Measurements from ENCODE around the gene NECAB3.
A peak's percentile ranks its signal among the peaks of the same experiment; 100 is the strongest.

NECAB3 gene

DNA sequence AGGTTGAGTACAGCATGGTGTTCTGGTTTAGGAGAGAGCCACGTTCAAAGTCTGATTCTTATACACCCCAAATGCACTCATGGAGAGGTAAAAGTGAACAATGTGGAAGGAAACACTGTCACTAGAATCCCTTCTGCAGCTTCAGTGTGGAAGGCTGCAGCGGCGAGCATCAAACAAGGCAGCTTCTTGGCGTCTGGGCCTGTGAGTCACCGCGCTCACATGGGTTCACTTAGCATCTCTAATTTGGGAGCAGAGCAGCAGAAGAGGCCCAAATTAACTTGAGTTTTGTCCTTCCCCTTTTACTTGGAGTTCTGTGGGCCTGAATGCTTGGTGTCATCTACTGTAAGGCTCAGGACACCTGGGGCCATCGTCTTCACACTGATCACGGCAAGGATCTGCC, 22.9 kb upstream of the NECAB3 start:
- no peak for DNase-seq (ENCODE audit: low read depth, low spot score)

DNA sequence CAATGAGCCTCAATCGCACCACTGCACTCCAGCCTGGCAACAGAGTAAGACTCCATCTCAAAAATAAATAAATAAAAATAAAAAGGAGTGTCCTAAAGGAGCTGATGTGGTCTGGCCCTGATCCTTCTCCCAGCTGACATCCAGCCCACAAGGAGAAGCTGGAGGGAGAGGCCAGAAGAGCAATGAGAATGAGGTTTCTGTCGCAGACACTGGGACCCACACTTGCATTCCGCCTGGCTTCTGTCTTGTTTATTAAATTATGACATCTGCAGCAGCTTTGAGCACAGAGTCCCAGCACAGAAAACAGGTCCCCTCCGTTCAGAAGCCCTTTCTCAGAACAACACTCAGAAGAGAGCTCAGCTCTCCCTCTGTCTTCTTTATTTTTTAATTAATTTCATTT, 22.2 kb upstream of the NECAB3 start:
- DNase-seq (ENCODE audit: low read depth, low spot score): no peak

DNA sequence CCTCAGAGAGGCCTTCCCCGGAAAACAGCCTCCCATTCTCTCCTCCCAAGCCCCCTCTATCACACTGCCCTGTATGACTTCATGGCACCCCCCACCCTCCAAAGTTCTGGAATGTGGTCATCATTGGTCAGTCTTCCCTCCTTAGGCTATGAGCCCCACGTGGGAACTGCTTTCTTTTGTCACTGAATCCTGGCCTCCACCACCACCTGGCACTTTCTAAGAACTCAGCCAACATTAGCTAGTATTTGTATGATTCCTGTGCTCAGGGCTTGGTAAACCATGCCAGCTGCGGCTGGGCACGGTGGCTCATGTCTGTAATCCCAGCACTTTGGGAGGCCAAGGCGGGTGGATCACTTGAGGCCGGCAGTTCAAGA, 20.4 kb upstream of the NECAB3 start:
- no peak for DNase-seq (ENCODE audit: low read depth, low spot score)

DNA sequence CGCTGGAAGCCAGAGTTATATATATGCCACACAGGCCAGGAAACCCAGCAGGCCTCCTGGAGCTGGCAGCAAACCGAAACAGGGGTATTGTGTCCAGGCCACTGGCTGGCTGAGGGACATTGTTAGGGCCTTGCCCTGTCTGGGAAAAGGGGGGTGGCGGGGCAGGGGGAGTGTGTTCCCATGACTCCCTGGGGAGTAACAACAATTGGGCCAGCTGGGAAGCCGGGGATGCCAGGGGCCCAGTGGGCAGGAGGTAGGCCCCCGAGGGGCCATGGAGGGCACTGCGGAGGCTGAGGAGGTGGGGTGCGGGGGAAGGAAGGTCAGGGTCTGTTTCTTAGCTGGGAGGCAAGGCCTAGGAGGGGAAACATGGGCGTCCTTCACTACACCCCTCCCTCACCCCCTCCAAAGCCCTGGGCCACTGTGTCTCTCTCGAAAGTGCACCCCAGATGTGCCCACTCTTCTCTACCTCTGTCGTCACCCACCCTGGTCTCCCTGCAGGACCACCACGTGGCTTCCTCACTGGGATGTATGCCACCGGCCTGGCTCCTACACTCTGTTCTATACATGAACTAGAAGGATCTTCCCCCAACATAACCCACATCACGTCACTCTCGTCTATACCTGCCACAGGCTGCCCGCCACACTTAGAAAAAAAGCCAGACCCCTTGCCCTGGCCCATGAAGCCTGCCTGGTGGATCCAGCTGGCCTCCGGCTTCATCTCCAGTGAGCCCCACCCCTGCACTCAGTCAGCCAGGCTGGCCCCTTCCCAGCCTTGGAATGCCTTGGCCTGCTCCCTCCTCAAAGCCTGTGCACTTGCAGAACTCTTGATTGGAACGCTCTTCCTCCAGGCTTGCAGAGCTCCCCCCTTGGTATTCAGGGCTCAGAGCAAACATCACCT, 19.8 kb upstream of the NECAB3 start:
- no peak for DNase-seq (ENCODE audit: low read depth, low spot score)

DNA sequence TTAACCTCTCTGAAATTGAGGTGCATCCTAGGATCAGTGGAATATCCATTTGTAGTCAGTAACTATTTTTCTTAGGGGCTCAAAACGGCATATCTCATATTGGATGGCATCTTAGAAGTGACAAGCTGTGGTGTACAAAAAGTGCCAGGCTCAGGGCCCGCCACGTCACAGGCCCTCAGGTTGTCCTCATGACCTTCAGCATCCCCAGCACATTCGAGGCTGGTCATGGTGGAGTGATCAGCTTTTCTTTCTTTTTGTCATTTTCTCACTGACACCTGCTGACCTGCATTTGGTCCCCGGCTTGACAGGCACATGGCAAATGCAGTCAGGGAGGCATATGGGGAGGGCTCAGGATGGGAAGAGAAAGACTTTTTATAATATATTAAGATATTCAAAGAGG, 19.1 kb upstream of the NECAB3 start:
- DNase-seq (ENCODE audit: low read depth, low spot score): no peak

DNA sequence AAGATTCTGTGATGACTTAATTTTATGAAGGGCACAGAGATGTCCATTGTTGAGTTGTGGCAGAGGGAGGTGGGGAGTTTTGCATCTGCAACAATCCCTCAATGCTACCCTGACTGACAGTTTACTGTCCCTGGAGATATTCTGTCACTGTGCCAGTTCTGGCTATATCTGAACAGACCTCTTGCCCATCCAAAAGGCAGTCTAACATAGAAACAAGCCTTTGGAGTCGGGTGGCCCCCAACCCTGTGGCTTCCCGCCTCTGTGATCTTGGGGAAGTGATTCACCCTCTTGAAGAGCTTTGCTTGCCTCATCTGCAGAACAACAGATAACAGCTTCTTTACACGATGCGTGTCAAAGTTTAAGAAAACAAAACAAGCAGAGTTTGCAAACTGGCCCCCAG, 15.7 kb upstream of the NECAB3 start:
- no peak for DNase-seq (ENCODE audit: low read depth, low spot score)

DNA sequence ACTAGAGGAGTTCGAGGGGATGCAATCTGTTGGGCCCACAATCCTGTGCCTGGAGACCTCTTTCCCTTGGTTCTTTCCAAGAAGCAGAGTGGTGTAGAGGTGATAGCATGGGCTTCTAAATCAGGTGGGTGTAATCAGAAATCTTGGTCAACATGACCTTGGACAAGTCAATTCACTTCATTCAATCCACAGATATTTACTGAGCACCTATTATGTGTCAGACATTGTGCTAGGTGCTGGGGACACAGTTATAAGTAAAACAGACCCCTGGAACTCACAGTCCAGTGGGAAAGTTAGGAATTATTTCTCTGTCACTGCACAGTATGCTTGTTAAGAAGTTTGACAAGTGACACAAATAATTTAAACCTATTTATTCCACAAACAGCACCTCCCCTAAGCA, 15.3 kb upstream of the NECAB3 start:
- no peak for DNase-seq (ENCODE audit: low read depth, low spot score)

DNA sequence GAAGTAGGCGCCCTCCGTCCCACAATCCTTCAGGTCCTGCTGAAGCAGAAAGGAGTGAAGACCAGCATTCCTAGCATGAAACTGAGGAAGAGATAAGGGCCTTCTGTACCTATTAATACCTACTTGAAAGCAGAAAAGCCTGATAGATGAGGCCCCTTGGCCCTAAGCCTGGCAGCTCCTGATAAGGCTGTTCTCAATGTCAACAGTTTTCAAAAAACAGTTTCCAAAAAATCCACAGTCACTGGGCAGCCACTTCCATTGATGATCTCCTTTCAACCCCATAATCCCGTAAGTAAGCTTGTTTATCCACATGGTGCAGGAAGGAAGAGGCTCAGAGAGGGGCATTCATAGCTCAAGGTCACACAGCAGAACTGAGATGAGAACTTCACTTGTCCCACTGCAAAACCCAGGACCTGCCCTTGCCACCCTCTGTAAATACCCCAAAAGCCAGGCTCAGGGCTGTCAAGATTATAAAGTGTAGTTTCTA, 14.8 kb upstream of the NECAB3 start:
- no peak for DNase-seq (ENCODE audit: low read depth, low spot score)

DNA sequence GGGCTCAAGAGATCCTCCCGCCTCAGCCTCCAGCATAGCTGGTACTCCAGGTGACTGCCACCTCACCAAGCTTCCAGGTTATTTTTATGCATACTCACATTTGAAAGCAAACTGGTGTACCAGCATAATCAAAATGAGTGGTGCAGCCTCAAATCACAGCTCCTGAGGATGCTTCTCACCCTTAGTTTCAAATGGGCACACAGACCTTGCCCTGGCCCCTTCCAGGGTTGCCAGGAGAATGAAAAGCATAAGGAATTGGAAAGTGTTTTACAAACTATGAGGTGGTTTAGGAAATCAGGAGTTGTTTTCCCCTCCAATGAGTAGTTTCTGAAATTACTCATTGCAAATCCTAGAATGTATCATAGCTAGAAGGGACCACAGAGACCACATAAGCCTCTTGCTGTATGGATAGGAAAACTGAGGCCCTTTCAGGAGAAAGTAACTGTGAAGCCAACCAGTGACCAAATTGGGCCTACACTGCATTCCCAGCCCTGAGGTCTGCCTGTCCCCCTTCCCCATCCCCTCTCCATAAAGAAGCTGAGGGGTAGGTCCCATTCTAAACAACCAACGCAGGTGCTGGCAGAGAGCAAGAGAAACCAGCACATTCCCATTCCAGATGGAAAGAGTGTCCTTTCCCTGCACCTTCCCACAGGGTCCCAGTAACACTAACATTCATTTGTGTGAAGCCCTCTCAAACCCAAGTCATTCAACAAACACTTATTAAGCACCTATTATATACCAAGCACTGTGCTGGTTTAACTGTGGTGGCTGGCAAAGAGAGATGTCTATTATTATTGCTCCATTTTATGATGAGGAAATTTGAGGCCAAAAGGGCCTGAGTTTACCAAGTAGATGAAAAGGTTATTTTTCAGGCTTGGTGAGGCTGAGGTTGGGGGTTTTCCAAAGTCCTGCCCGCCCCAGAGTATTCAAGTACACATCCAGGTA, 14.0 kb upstream of the NECAB3 start:
- no peak for DNase-seq (ENCODE audit: low read depth, low spot score)

DNA sequence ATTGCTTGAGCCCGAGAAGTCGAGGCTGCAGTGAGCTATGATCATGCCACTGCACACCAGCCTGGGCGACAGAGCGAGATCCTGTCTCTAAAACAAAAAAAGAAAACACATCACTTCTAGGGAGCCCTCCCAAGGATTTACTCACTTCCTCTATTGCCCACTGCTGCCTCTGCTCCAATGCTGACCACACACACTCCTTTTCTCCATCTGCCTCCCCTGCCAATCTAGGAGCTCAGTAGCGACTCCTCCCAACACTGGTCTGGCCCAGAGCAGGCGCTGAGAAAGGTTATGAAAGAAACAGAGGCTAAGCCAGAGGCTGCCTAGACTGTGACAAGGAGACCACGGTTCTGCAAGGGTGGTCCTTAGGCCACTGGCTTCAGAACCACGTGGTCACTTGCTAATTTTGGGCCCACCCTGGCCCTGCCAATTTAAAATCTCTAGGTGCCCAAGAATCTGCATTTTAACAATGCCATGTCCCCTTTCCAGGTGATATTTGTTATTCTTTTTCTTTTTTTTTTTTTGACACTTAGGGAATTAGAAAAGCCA, 13.2 kb upstream of the NECAB3 start:
- no peak for DNase-seq (ENCODE audit: low read depth, low spot score)

DNA sequence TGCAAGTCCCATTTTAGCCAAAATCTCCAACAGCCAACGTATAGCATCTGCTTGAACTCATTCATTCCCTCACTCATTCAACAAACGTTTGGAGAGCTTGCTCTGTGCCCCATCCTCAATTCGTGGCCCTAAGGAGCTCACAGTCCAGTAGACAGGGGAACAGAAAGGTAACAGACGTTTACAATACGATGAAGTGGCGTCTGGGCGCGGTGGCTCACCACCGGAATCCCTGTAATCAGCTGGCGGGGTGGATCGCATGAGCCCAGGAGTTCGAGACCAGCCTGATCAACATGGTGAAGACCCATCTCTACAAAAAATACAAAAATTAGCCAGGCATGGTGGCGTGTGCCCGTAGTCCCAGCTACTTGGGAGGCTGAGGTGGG, 12.7 kb upstream of the NECAB3 start:
- DNase-seq (ENCODE audit: low read depth, low spot score): no peak

DNA sequence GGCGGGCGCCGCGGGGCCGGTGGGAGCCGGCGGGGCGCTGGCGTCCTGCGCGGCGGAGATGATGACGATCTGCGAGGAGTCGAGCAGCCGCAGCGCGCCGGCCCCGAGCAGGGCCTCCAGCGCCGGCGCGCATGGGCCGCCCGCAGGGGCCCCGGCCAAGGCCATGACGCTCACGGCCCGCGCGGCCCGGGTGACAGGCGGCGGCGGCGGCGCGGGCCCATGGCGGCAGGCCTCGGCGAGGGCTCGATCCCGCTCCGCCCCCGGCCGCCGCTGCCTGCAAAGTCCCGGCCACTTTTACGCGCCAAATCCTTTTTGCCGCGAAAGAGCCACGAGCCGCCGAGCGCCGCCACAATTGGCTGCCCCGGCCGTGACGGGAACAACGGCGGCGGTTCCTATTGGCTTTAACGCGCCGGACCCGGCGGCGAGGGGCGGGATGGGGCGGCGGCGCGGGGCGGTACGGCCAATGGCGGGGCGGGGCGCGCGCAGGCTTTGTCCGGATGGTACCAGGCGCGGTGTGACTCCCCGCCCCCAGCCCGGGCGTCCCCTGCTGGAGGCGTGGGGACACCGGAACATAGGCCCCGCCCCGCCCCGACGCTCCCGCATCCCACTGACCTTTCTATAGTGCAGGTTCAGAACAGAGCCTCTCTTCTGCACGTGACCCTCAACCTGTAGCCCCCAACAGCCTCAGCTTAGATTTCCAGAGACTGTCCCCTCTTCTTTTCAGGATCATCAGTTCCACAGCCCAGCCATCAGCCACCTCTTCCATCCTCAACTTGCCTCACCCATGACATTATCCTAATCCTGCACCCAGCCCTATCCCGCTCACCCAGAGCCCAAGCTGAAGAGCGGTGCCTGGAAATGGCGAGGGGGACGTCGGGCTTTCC, 12.1 kb upstream of the NECAB3 start, which contains the start of gene E2F1:
Gene E2F1, minus strand, starts transcription at position 286 of the 884 bp plus-strand sequence. Its CDS starts 121 bp downstream, at position 165.
- peak; percentile 87 for DNase-seq (ENCODE audit: low read depth, low spot score)

DNA sequence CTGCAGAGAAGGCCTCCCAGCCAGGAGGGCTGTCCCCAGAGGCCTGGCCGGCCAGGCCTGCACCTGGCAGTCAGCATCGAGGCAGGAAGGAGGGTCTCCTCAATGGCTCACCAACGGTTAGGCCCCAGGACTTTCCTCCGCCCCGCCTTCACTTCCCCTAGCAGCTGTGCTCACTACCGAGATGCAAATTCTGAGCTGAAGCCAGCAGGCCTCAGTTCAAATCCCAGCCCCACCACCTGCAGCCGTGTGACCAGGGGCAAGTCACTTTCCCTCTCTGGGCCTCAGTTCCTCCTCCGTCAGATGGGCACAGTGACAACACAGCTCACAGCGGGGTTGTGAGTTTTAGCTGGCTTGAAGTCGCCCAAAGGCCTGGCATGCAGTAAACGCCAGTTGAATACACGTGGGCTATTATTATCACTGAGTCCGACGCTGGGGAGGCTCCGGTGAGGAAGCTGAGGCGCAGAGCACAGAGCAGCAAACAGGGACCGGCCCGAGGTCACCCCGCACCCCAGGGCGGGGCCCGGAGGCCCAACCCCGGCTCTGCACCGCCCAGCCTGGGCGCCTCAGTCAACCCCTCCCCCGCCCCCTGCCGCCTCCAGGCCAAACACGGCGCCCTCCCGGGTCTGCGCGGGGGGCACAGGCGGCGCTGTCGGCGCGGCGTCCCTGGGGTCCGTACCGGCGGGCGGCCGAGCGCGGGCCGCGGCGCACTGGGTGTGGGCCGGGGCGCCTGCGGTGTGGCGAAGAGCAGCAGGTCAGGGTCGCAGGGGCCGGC, 11.3 kb upstream of the NECAB3 start:
- no peak for DNase-seq (ENCODE audit: low read depth, low spot score)

DNA sequence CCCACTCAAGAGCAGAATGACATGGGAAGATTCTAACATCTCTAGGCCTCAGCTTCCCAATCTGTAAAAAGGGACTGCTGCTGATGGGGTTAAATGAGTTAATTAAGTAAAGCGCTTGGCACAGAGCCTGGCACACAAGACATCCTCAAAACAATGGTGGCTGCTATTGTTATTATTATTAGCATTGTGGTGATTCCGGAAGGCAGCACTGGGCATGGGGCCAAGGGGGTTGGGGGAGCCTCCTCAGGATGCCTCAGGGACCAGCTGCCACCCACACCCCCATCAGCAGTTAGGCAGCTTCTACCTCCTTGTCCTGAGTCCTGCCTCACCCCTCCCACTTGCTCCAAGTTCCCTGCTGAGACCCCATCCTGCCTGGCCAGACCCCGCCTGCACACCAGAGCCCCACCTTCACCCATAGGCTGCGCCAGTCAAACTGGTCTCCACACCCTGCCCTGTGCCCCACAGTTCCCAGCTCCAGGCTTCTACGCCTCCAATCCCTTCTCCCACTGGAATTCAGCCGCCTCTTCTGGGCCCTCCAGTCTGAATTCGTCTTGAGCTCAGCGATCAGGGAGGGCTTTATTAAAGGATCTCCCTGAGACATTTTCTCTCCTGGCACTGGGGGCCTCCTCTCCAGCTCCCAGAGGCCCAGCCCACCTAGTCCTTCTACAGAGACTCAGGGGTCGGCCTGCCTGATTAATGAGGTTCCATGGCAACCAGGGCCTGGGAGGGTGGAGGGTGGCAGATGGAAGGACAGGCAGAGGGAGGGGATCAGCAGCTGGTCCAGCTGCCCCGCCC, 10.5 kb upstream of the NECAB3 start:
- DNase-seq (ENCODE audit: low read depth, low spot score): no peak

DNA sequence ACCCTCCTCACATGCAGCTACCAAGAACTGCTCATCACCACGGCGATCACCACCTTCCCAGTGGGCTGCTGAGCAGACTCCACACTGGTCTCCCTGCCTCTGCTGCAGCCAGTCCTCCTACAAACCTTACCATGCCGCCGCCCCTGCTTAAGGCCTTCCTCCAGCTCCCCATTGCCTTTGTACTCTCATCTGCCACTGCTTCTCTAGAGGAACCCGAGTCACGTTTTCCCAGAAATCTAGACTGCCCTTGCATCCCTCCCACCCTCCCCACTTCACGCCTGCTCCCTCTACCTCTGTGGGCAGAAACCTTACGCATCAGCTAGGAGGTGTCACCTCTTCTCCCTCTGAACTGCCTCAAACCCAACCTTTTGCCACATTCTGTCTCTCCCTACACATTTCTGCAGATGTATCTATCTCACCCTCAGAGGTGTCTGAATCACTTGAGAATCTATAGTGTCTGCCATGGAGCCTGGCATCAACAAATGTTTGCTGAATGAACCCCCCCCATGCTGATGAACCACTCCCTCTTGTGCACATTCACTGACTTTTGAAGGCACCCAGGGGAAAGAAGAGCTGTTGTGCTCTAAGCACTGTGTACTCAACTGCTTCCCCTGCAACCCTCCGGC, 7.6 kb upstream of the NECAB3 start:
- DNase-seq (ENCODE audit: low read depth, low spot score): no peak

DNA sequence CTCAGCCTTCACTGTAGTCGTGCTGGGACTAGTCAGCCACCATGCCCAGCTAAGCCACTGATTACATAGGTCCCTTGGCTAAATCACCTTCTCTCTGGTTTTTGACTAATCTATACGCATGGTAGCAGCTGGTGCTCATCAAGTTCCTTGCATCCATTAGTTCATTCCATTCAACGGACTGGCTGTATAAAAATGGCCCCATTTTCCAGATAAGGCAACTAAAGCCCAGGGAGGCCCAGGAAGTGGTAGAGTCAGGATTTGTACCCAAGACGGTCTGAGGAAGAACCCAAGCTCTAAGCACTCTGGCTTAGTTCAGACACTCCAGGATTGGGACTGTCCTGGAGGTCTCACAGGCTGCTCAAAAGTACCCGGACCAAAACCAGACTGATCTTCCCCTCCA, 7.1 kb upstream of the NECAB3 start:
- no peak for DNase-seq (ENCODE audit: low read depth, low spot score)

DNA sequence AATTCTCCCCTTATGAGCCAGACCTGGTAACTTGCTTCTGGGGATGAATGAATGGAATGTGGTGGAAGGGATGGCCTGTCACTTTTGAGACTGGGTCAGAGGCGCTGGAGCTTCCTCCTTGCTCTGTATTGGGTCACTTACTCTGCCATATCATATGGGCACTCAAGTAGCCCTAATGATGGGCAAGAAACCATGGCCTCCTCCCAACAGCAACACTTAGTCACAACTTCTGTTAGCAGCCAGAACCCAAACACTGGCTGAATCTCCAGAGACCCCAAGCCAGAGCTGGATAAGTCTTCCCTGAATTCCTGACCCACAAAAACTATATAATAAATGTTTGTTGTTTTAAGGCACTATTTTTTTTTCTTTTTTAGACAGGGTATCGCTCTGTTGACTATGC, 6.5 kb upstream of the NECAB3 start:
- no peak for DNase-seq (ENCODE audit: low read depth, low spot score)

DNA sequence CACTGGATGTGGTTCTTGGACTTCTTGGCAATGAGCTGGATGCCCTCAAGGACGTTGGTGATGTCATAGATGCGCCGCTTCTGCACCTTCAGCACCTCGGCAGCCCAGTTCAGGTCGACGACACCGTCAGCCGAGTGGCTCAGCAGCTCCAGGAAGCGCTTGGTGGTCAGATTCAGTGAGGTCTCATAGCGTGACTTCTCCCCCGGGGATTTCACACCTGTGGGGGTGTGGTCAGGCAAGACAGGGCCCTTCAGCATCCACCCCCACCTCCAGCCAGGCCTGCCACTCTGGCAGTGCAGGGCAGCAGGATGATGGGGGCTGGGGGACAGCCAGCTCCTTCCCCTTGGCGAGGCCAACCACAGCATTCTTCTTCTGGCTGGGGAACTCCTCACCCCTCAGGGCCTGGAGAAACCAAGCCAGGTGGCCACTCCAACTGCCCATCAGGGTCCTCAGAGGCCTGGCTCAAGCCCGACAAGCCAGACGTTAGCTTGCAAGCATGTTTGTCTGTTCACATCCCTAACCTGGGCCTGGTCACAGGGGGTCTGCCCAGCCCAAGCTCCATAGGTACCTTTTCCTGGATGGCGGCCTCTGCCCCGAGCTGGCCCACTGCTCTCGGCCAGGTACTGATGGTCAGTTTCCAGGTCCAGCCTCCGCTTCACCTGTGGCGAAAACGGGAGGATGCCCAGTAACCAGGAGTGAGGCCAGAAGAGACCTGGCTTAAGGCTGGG, 5.7 kb upstream of the NECAB3 start:
- no peak for DNase-seq (ENCODE audit: low read depth, low spot score)
